Thyroid gland (tissue), 4 donors: ENCODE data around the gene TBC1D16. TPM values are rescaled to one million over a fixed set of nuclear protein-coding genes. Genes with fewer than 3 reads are reported as not detected.

Experiments used
- DNase-seq, 2 donors: peaks; one replicate each; pipeline ENCODE4 v3.0.0-alpha.2; 2019
- H3K27ac ChIP-seq, 3 donors: fragments of 200-600 bp; sonication (generic); 1 replicate in 2 of 3; 2 replicates in 1 of 3; pipeline ENCODE4 v1.5.1; 2016 to 2019; ENCODE audit warnings: mild to moderate bottlenecking in 1 of 3, moderate library complexity in 1 of 3
- H3K27me3 ChIP-seq: fragments of 200-600 bp; sonication (generic); one replicate; pipeline ENCODE4 v1.5.1; 2019
- H3K36me3 ChIP-seq, 2 donors: fragments of 200-600 bp; sonication (generic); one replicate each; pipeline ENCODE4 v1.5.1; 2016 to 2019
- H3K4me1 ChIP-seq, 2 donors: fragments of 200-600 bp; sonication (generic); one replicate each; pipeline ENCODE4 v1.5.1; 2017 to 2019
- H3K4me3 ChIP-seq, 3 donors: fragments of 200-600 bp; sonication (generic); replicated peaks in 1 of 3; 1 replicate in 2 of 3; 2 replicates in 1 of 3; pipeline ENCODE4 v1.5.1; 2016; ENCODE audit warnings: mild to moderate bottlenecking in 1 of 3
- H3K9me3 ChIP-seq: fragments of 200-600 bp; sonication (generic); one replicate; pipeline ENCODE4 v1.5.1; 2017
- CTCF ChIP-seq, 6 experiments: fragments of 200-600 bp in 3 of 6; fragments of 450-650 bp in 3 of 6; sonication (generic) in 3 of 6; IDR thresholded peaks; one replicate each; pipeline ENCODE4 v1.5.1; 2016 to 2019; ENCODE audit warnings: antibody characterized with exemption in 6 of 6, mild to moderate bottlenecking in 2 of 6, inconsistent platforms in 1 of 6, moderate library complexity in 1 of 6
- POLR2A ChIP-seq, 2 donors: fragments of 450-650 bp; IDR thresholded peaks; one replicate each; pipeline ENCODE4 v1.6.1; 2017; ENCODE audit warnings: antibody characterized with exemption in 2 of 2, mild to moderate bottlenecking in 2 of 2, moderate library complexity in 1 of 2
- WGBS, 2 donors: methylation state at CpG; one replicate each; pipeline ENCODE4 v1.1.5; 2017; 5-methylcytosine and 5-hydroxymethylcytosine counted together
- intact Hi-C: fragments of 100-400 bp; cut with DNase I; formaldehyde crosslinking; loops from one replicate; pipeline ENCODE4 v1.15.1; 2023
- total RNA-seq, 4 donors: library from RNA; depleted of rRNA; stranded (reverse); fragments of >200 nt; gene quantifications; one replicate each; pipeline ENCODE4 v1.2.3, GENCODE V29; 2016

Gene TBC1D16
- total RNA-seq, 4 donors from 2014 or later = 25.4 to 32.2 (median 29.8) TPM

- no peaks in the 10 kb centered on the region for H3K36me3 ChIP-seq
- intact Hi-C loops = no loop called here
Observed at GRCh38 chr17:80055597-80055996, 19.9 kb upstream of the TBC1D16 start.

GRCh38 chr17:80053102-80053501 lies 17.4 kb upstream of the TBC1D16 start:
- DNase-seq = no peak
- WGBS, 2 donors = 85 to 90% methylated on average over 10 of the region's 10 CpGs
- no peak overlapping the region for H3K27ac ChIP-seq

More at GRCh38 chr17:80055597-80055996, 19.9 kb upstream of the TBC1D16 start:
- Histone ChIP-seq H3K27ac (no peak overlapping the region), H3K4me3 (no peak overlapping the region), H3K9me3 (no peaks in the 10 kb centered on the region), H3K27me3 (no peaks in the 10 kb centered on the region), H3K4me1 (no peaks in the 10 kb centered on the region)
- TF ChIP-seq POLR2A (IDR thresholded peaks at IDR 0.05) = no peak
- TF ChIP-seq CTCF (IDR thresholded peaks at IDR 0.05) = no peak
- WGBS, 2 donors = 87 to 92% methylated on average over 9 of the region's 9 CpGs
- DNase-seq = no peak

GRCh38 chr17:80051681-80052080 lies 16.0 kb upstream of the TBC1D16 start:
- 87 to 92% methylated on average over 11 of the region's 11 CpGs for WGBS, 2 donors
- H3K36me3 ChIP-seq = peaks cover 0 to 7% of the 10 kb centered on the region in 2 donors
- DNase-seq = no peak
- H3K27me3 ChIP-seq = no peaks in the 10 kb centered on the region
- no peaks in the 10 kb centered on the region for H3K9me3 ChIP-seq
- no peak for TF ChIP-seq POLR2A (IDR thresholded peaks at IDR 0.05)
- no peak for TF ChIP-seq CTCF (IDR thresholded peaks at IDR 0.05)
- H3K27ac ChIP-seq = no peak overlapping the region
- no peaks in the 10 kb centered on the region for H3K4me1 ChIP-seq
- H3K4me3 ChIP-seq = no peak overlapping the region
- intact Hi-C loops = no loop called here

More at GRCh38 chr17:80053102-80053501, 17.4 kb upstream of the TBC1D16 start:
- intact Hi-C loops = no loop called here
- Histone ChIP-seq H3K4me3 (no peak overlapping the region), H3K9me3 (no peaks in the 10 kb centered on the region), H3K36me3 (peaks cover 0 to 7% of the 10 kb centered on the region in 2 donors), H3K4me1 (no peaks in the 10 kb centered on the region), H3K27me3 (no peaks in the 10 kb centered on the region)
- TF ChIP-seq CTCF (IDR thresholded peaks at IDR 0.05) = no peak
- no peak for TF ChIP-seq POLR2A (IDR thresholded peaks at IDR 0.05)

GRCh38 chr17:80050706-80051105 lies 15.0 kb upstream of the TBC1D16 start:
- TF ChIP-seq POLR2A (IDR thresholded peaks at IDR 0.05) (no peak), CTCF (IDR thresholded peaks at IDR 0.05) (no peak)

GRCh38 chr17:80049986-80050385 lies 14.3 kb upstream of the TBC1D16 start:
- DNase-seq = no peak
- intact Hi-C loops = no loop called here
- no peak overlapping the region for H3K4me3 ChIP-seq
- no peaks in the 10 kb centered on the region for H3K9me3 ChIP-seq
- no peak overlapping the region for H3K27ac ChIP-seq
- H3K27me3 ChIP-seq = no peaks in the 10 kb centered on the region
- WGBS, 2 donors = 94 to 96% methylated on average over 16 to 21 of the region's 21 CpGs
- peaks cover 0 to 7% of the 10 kb centered on the region in 2 donors for H3K36me3 ChIP-seq
- TF ChIP-seq CTCF (IDR thresholded peaks at IDR 0.05) (no peak), POLR2A (IDR thresholded peaks at IDR 0.05) (no peak)
- no peaks in the 10 kb centered on the region for H3K4me1 ChIP-seq

More at GRCh38 chr17:80050706-80051105, 15.0 kb upstream of the TBC1D16 start:
- intact Hi-C loops = no loop called here
- H3K27ac ChIP-seq = no peak overlapping the region
- peaks cover 0 to 7% of the 10 kb centered on the region in 2 donors for H3K36me3 ChIP-seq
- H3K9me3 ChIP-seq = no peaks in the 10 kb centered on the region
- H3K4me1 ChIP-seq = no peaks in the 10 kb centered on the region
- no peaks in the 10 kb centered on the region for H3K27me3 ChIP-seq
- DNase-seq = no peak
- WGBS, 2 donors = 93 to 96% methylated on average over 16 of the region's 16 CpGs
- H3K4me3 ChIP-seq = no peak overlapping the region
